ENCODE measurements around the gene DNAJB9. TPM values are rescaled to one million over a fixed set of nuclear protein-coding genes. Genes with fewer than 3 reads are reported as not detected.

The DNAJB9 gene
- total and polyA plus RNA-seq, 2 donors (not counting 1 experiment from before 2014, with no cell fraction given), result 8.3 to 52.4 TPM

DNA sequence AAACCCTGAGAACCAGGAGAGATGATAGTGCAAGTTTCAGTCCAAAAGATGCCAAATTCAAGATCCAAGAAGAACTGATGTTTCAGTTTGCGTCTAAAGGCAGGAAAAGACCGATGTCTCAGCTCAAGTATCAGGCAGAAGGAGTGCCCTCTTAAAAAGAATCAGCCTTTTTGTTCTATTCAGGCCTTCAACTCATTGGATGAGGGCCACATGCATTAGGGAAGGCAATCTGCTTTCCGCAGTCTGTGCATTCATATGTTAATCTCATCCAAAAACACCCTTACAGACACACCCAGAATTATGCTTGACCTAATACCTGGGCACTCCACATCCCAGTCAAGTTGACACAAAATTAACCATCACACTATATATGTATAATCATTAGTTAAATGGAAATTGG, 45.2 kb downstream of the DNAJB9 start:
- Histone ChIP-seq H3K79me2 (ENCODE audit: control insufficient read depth, insufficient read depth, low read length) (no peaks in the 10 kb centered on the region), H2AFZ (ENCODE audit: low read length) (no peak overlapping the region), H4K20me1 (ENCODE audit: control insufficient read depth, extremely low read depth, insufficient read depth, low read length) (no peaks in the 10 kb centered on the region), H3K9me3 (ENCODE audit: control insufficient read depth, insufficient read depth, low read depth, low read length) (no peaks in the 10 kb centered on the region), H3K9ac (ENCODE audit: insufficient read depth, low read length) (no peak overlapping the region), H3K4me1 (ENCODE audit: control insufficient read depth, extremely low read depth, insufficient read depth, low read length) (no peaks in the 10 kb centered on the region), H3K4me2 (ENCODE audit: extremely low read depth, insufficient read depth, low read length) (no peak overlapping the region), H3K27me3 (ENCODE audit: control insufficient read depth, insufficient read depth, low read length) (no peaks in the 10 kb centered on the region), H3K27ac (ENCODE audit: insufficient read depth, low read length) (no peak overlapping the region), H3K36me3 (ENCODE audit: control insufficient read depth, insufficient read depth, low read length) (no peaks in the 10 kb centered on the region), H3K4me3 (replicated peaks in 1 of 4; ENCODE audit: control extremely low read depth in 1 of 4, insufficient read depth in 1 of 4, low read depth in 3 of 4, low read length in 4 of 4) (no peak overlapping the region)
- no peak for DNase-seq (ENCODE audit: low read depth in 2 of 2)
- TF ChIP-seq, protein P1, sequence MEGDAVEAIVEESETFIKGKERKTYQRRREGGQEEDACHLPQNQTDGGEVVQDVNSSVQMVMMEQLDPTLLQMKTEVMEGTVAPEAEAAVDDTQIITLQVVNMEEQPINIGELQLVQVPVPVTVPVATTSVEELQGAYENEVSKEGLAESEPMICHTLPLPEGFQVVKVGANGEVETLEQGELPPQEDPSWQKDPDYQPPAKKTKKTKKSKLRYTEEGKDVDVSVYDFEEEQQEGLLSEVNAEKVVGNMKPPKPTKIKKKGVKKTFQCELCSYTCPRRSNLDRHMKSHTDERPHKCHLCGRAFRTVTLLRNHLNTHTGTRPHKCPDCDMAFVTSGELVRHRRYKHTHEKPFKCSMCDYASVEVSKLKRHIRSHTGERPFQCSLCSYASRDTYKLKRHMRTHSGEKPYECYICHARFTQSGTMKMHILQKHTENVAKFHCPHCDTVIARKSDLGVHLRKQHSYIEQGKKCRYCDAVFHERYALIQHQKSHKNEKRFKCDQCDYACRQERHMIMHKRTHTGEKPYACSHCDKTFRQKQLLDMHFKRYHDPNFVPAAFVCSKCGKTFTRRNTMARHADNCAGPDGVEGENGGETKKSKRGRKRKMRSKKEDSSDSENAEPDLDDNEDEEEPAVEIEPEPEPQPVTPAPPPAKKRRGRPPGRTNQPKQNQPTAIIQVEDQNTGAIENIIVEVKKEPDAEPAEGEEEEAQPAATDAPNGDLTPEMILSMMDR (conservative IDR thresholded peaks at IDR 0.05 in 1 of 2, IDR thresholded peaks at IDR 0.05 in 1 of 2; ENCODE audit: low read depth in 1 of 2, low read length in 2 of 2), result no peak
- no peak for TF ChIP-seq EZH2 (IDR thresholded peaks at IDR 0.05; ENCODE audit: low read length, missing control alignments)

DNA sequence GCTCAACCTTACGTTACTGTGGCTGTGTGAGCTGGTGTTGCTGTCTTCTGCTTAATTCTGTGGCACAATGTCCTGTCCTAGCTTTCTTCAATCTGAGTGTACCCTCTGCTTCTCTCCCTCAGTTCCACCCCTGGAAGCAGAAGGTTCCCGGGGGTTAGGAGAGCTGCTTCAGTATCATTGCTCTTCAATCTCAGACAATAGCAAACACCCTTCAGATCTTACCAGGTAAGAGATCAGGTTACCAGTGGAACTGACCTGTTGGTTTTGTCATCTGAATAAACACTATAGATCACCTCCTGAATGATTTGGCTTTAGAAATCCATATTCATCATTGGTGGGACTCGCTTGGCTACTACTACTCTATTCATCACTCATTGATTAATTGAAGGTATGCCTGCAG, 48.4 kb downstream of the DNAJB9 start:
- no peaks in the 10 kb centered on the region for H3K79me2 ChIP-seq (ENCODE audit: control insufficient read depth, insufficient read depth, low read length)
- no peak overlapping the region for H2AFZ ChIP-seq (ENCODE audit: low read length)
- H3K27ac ChIP-seq (ENCODE audit: insufficient read depth, low read length), result no peak overlapping the region
- H3K9ac ChIP-seq (ENCODE audit: insufficient read depth, low read length), result no peak overlapping the region
- no peak for DNase-seq (ENCODE audit: low read depth in 2 of 2)
- H3K4me1 ChIP-seq (ENCODE audit: control insufficient read depth, extremely low read depth, insufficient read depth, low read length), result no peaks in the 10 kb centered on the region
- no peak overlapping the region for H3K4me3 ChIP-seq (replicated peaks in 1 of 4; ENCODE audit: control extremely low read depth in 1 of 4, insufficient read depth in 1 of 4, low read depth in 3 of 4, low read length in 4 of 4)
- H3K4me2 ChIP-seq (ENCODE audit: extremely low read depth, insufficient read depth, low read length), result no peak overlapping the region
- no peaks in the 10 kb centered on the region for H3K36me3 ChIP-seq (ENCODE audit: control insufficient read depth, insufficient read depth, low read length)
- H3K27me3 ChIP-seq (ENCODE audit: control insufficient read depth, insufficient read depth, low read length), result no peaks in the 10 kb centered on the region
- TF ChIP-seq, protein P1 (conservative IDR thresholded peaks at IDR 0.05 in 1 of 2, IDR thresholded peaks at IDR 0.05 in 1 of 2; ENCODE audit: low read depth in 1 of 2, low read length in 2 of 2), result no peak
- TF ChIP-seq EZH2 (IDR thresholded peaks at IDR 0.05; ENCODE audit: low read length, missing control alignments), result no peak
- no peaks in the 10 kb centered on the region for H3K9me3 ChIP-seq (ENCODE audit: control insufficient read depth, insufficient read depth, low read depth, low read length)
- no peaks in the 10 kb centered on the region for H4K20me1 ChIP-seq (ENCODE audit: control insufficient read depth, extremely low read depth, insufficient read depth, low read length)

DNA sequence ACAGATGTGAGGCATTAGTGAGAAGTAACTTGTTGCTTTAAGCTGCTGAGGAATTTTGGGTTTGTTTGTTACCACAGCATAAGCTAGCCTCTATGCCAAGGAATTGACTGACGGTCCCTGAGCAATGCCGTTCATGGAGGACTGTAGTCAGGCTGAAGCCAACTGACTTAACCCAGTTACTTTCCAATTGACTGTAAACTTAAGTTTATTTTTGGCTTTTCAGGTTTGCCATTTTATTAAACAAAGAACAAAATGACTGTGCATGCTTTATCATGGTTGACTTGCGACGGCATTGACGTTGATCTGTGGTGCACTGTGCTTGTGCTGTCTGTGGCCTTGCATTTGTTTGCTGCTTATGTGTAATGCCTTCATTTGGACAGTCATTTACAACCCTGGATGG, 53.5 kb downstream of the DNAJB9 start:
- Histone ChIP-seq H3K9me3 (ENCODE audit: control insufficient read depth, insufficient read depth, low read depth, low read length) (no peaks in the 10 kb centered on the region), H3K36me3 (ENCODE audit: control insufficient read depth, insufficient read depth, low read length) (no peaks in the 10 kb centered on the region), H3K27me3 (ENCODE audit: control insufficient read depth, insufficient read depth, low read length) (no peaks in the 10 kb centered on the region), H3K4me2 (ENCODE audit: extremely low read depth, insufficient read depth, low read length) (no peak overlapping the region), H3K4me1 (ENCODE audit: control insufficient read depth, extremely low read depth, insufficient read depth, low read length) (no peaks in the 10 kb centered on the region), H3K9ac (ENCODE audit: insufficient read depth, low read length) (no peak overlapping the region), H4K20me1 (ENCODE audit: control insufficient read depth, extremely low read depth, insufficient read depth, low read length) (no peaks in the 10 kb centered on the region), H2AFZ (ENCODE audit: low read length) (no peak overlapping the region), H3K27ac (ENCODE audit: insufficient read depth, low read length) (no peak overlapping the region), H3K79me2 (ENCODE audit: control insufficient read depth, insufficient read depth, low read length) (no peaks in the 10 kb centered on the region), H3K4me3 (replicated peaks in 1 of 4; ENCODE audit: control extremely low read depth in 1 of 4, insufficient read depth in 1 of 4, low read depth in 3 of 4, low read length in 4 of 4) (no peak overlapping the region)
- no peak for DNase-seq (ENCODE audit: low read depth in 2 of 2)
- TF ChIP-seq EZH2 (IDR thresholded peaks at IDR 0.05; ENCODE audit: low read length, missing control alignments), result no peak
- TF ChIP-seq, protein P1 (conservative IDR thresholded peaks at IDR 0.05 in 1 of 2, IDR thresholded peaks at IDR 0.05 in 1 of 2; ENCODE audit: low read depth in 1 of 2, low read length in 2 of 2), result no peak

Other genes with a start within 250 kb of the DNAJB9 start
- 2.1 and 3.1 TPM in 2 replicates for gene NRCAM, start 113.4 kb upstream of the DNAJB9 start, total RNA-seq
- 1.2 and 2.2 TPM in 2 replicates for gene NRCAM, start 113.4 kb upstream of the DNAJB9 start, polyA plus RNA-seq
- gene PNPLA8, start 43.7 kb upstream of the DNAJB9 start, total RNA-seq, result 35.7 and 36.7 TPM in 2 replicates
- gene PNPLA8, start 43.7 kb upstream of the DNAJB9 start, polyA plus RNA-seq, result 21.5 and 27.9 TPM in 2 replicates
- gene THAP5, start 168 bp upstream of the DNAJB9 start, total RNA-seq, result 23.4 and 24.1 TPM in 2 replicates
- gene THAP5, start 168 bp upstream of the DNAJB9 start, polyA plus RNA-seq, result 11.9 and 18.4 TPM in 2 replicates